A549 (cell line): ENCODE measurements around the gene METRNL. TPM values are rescaled to one million over a fixed set of nuclear protein-coding genes. Genes with fewer than 3 reads are reported as not detected.

Experiments used
- ATAC-seq, 2 experiments: fragments of 200-7000 bp in 1 of 2; fragments of >200 bp in 1 of 2; cut with Nextera tagmentation in 1 of 2; cut with Tn5 transposase in 1 of 2; 3 replicates each; pipeline versions ENCODE4 v1.8.0 to v1.9.1; 2018 to 2020; ENCODE audit warnings: mild to moderate bottlenecking in 1 of 2, moderate library complexity in 1 of 2
- CTCF ChIA-PET: fragments of 300-600 bp; sonication (Branson Sonifier 250); formaldehyde crosslinking; extraction: SDS; loops from one replicate; lab custom pipeline; 2021; ENCODE audit warnings: antibody characterized with exemption, inconsistent platforms; lab: Yijun Ruan, JAX
- POLR2A ChIA-PET: fragments of 350-600 bp; formaldehyde crosslinking; extraction: SDS; loops from one replicate; lab custom pipeline; 2021; ENCODE audit warnings: antibody characterized with exemption, inconsistent platforms; lab: Yijun Ruan, JAX
- DNase-seq, 2 experiments: peaks; one replicate each; pipeline versions ENCODE4 v3.0.0 to v3.0.0-alpha.2; 2011 to 2016; ENCODE audit warnings: low read depth in 1 of 2, low spot score in 1 of 2
- FAIRE-seq: peaks from 2 replicates; lab custom pipeline; 2011; peaks lifted over from hg19 to GRCh38; lab: Jason Lieb, UNC
- H3K27ac ChIP-seq, 2 experiments: fragments of >200 bp; sonication (Bioruptor Twin); formaldehyde crosslinking; 3 replicates each; pipeline ENCODE4 v1.5.1; 2016 to 2017
- H3K4me1 ChIP-seq: fragments of >200 bp; sonication (Bioruptor Twin); formaldehyde crosslinking; 3 replicates; pipeline ENCODE4 v1.6.1; 2016
- H3K4me2 ChIP-seq: fragments of >200 bp; sonication (Bioruptor Twin); formaldehyde crosslinking; 3 replicates; pipeline ENCODE4 v1.6.1; 2016
- H3K4me3 ChIP-seq: fragments of >200 bp; sonication (Bioruptor Twin); formaldehyde crosslinking; 3 replicates; pipeline ENCODE4 v1.5.1; 2016
- H3K9me3 ChIP-seq: fragments of >200 bp; sonication (Bioruptor Twin); formaldehyde crosslinking; 3 replicates; pipeline ENCODE4 v1.6.1; 2016
- CBX8 ChIP-seq: fragments of 200-600 bp; sonication (generic); IDR thresholded peaks from 2 replicates; pipeline ENCODE4 v1.6.1; 2016
- CHD2 ChIP-seq: fragments of 150-350 bp; IDR thresholded peaks from 2 replicates; pipeline ENCODE4 v1.6.1; 2014; ENCODE audit warnings: low read length; ENCODE audit not compliant: partially characterized antibody
- EHF ChIP-seq: fragments of 250-450 bp; sonication (Bioruptor Pico); IDR thresholded peaks from 2 replicates; pipeline ENCODE4 v1.5.0; 2020; ENCODE audit warnings: mild to moderate bottlenecking
- EHMT2 ChIP-seq: fragments of 200-600 bp; sonication (generic); IDR thresholded peaks from 2 replicates; pipeline ENCODE4 v1.6.1; 2016; ENCODE audit warnings: antibody characterized with exemption, low read depth, mild to moderate bottlenecking, moderate library complexity
- FOXS1 ChIP-seq: fragments of 250-450 bp; sonication (Bioruptor Pico); IDR thresholded peaks from 2 replicates; pipeline ENCODE4 v1.5.0; 2020; ENCODE audit warnings: mild to moderate bottlenecking, moderate library complexity
- HDAC2 ChIP-seq: fragments of 200-600 bp; sonication (generic); IDR thresholded peaks from 2 replicates; pipeline ENCODE4 v1.6.1; 2016
- HOXB13 ChIP-seq: fragments of 250-450 bp; sonication (Bioruptor Pico); IDR thresholded peaks from 2 replicates; pipeline ENCODE4 v1.5.0; 2020; ENCODE audit warnings: low read depth, mild to moderate bottlenecking, moderate library complexity
- JUN ChIP-seq, 2 experiments: fragments of >200 bp; sonication (Bioruptor Twin); formaldehyde crosslinking; IDR thresholded peaks; 2 replicates in 1 of 2; 3 replicates in 1 of 2; pipeline ENCODE4 v1.6.1; 2016 to 2017
- KDM1A ChIP-seq: fragments of 200-600 bp; sonication (generic); IDR thresholded peaks from 2 replicates; pipeline ENCODE4 v1.6.1; 2016; ENCODE audit warnings: low read depth, mild to moderate bottlenecking
- KDM5A ChIP-seq: fragments of 200-600 bp; sonication (generic); IDR thresholded peaks from 2 replicates; pipeline ENCODE4 v1.6.1; 2016; ENCODE audit warnings: antibody characterized with exemption, mild to moderate bottlenecking
- MAFK ChIP-seq: fragments of 450-650 bp; IDR thresholded peaks from 2 replicates; pipeline ENCODE4 v1.6.1; 2014; ENCODE audit not compliant: partially characterized antibody
- PHF8 ChIP-seq: fragments of 200-600 bp; sonication (generic); IDR thresholded peaks from 2 replicates; pipeline ENCODE4 v1.6.1; 2016; ENCODE audit warnings: low read depth, mild to moderate bottlenecking, antibody characterized with exemption, moderate library complexity, borderline replicate concordance
- POLR2A ChIP-seq: IDR thresholded peaks from 2 replicates; pipeline ENCODE4 v1.6.1; 2012; ENCODE audit warnings: mild to moderate bottlenecking, low read length
- RAD21 ChIP-seq, 2 experiments: fragments of >200 bp in 1 of 2; sonication (Bioruptor Twin) in 1 of 2; formaldehyde crosslinking in 1 of 2; IDR thresholded peaks in 1 of 2; conservative IDR thresholded peaks in 1 of 2; 2 replicates in 1 of 2; 3 replicates in 1 of 2; pipeline ENCODE4 v1.6.1; 2012 to 2018; ENCODE audit warnings: inconsistent platforms in 1 of 2
- RNF2 ChIP-seq: fragments of 200-600 bp; sonication (generic); IDR thresholded peaks from 2 replicates; pipeline ENCODE4 v1.6.1; 2016; ENCODE audit warnings: low read depth, mild to moderate bottlenecking, antibody characterized with exemption, moderate library complexity, borderline replicate concordance
- SMC3 ChIP-seq: fragments of >200 bp; sonication (Bioruptor Twin); formaldehyde crosslinking; IDR thresholded peaks from 3 replicates; pipeline ENCODE4 v1.6.1; 2018; ENCODE audit warnings: inconsistent platforms
- ZNF302 ChIP-seq: fragments of 250-450 bp; sonication (Bioruptor Pico); IDR thresholded peaks from 2 replicates; pipeline ENCODE4 v1.9.0; 2021; ENCODE audit warnings: inconsistent platforms, mild to moderate bottlenecking, moderate library complexity
- ZSCAN20 ChIP-seq: fragments of 250-450 bp; sonication (Bioruptor Pico); IDR thresholded peaks from 2 replicates; pipeline ENCODE4 v1.8.0; 2022; ENCODE audit warnings: mild to moderate bottlenecking, moderate library complexity
- WGBS: methylation state at CpG from one replicate; pipeline ENCODE4 v1.1.6; 2017; ENCODE audit errors: missing lambda C conversion rate; 5-methylcytosine and 5-hydroxymethylcytosine counted together
- polyA minus RNA-seq: library from RNA; depleted of rRNA, polyadenylated mRNA; stranded (reverse); fragments of >200 nt; gene quantifications from 2 replicates; pipeline ENCODE4 v1.2.3, GENCODE V29; 2011; rRNA and poly(A)+ RNA removed
- polyA plus RNA-seq, 4 experiments: library from polyadenylated mRNA; depleted of rRNA in 3 of 4; stranded (reverse); fragments of >200 nt; fragmentation: RNase III in 1 of 4; extraction: RNeasy Plus Mini Kit Qiagen cat#74134 plus additional on column Dnase treatment in 1 of 4; gene quantifications; 2 replicates in 3 of 4; 3 replicates in 1 of 4; pipeline ENCODE4 v1.2.3, GENCODE V29; 2011 to 2017
- TF ChIP-seq, protein P1 (sequence below): fragments of >200 bp; sonication (Bioruptor Twin); formaldehyde crosslinking; IDR thresholded peaks from 3 replicates; pipeline ENCODE4 v1.6.1; 2016
- TF ChIP-seq, protein P2 (sequence below): IDR thresholded peaks from 2 replicates; pipeline ENCODE4 v1.6.1; 2012; ENCODE audit warnings: low read depth, borderline replicate concordance
- TF ChIP-seq, protein P3 (sequence below): fragments of 250-450 bp; sonication (Bioruptor Pico); IDR thresholded peaks from 2 replicates; pipeline ENCODE4 v1.5.0; 2020; ENCODE audit warnings: low read depth, mild to moderate bottlenecking, moderate library complexity
- TF ChIP-seq, protein P4 (sequence below): IDR thresholded peaks from 2 replicates; pipeline ENCODE4 v1.6.1; 2012
- TF ChIP-seq, protein P5 (sequence below): fragments of 450-650 bp; IDR thresholded peaks from 2 replicates; pipeline ENCODE4 v1.6.1; 2014; ENCODE audit warnings: antibody characterized with exemption
- TF ChIP-seq, protein P6 (sequence below): IDR thresholded peaks from 2 replicates; pipeline ENCODE4 v1.6.1; 2012

METRNL gene, protein sequence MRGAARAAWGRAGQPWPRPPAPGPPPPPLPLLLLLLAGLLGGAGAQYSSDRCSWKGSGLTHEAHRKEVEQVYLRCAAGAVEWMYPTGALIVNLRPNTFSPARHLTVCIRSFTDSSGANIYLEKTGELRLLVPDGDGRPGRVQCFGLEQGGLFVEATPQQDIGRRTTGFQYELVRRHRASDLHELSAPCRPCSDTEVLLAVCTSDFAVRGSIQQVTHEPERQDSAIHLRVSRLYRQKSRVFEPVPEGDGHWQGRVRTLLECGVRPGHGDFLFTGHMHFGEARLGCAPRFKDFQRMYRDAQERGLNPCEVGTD
- polyA plus RNA-seq (2011; rRNA removed), result 1.4 and 1.7 TPM in 2 replicates
- polyA plus RNA-seq (2012; cell fraction: cytosol; rRNA removed), result 14.5 and 17.2 TPM in 2 replicates
- polyA plus RNA-seq (2012; cell fraction: nucleus; rRNA removed), result 16.1 and 23.0 TPM in 2 replicates
- polyA plus RNA-seq (2017; fragmentation: RNase III; extraction: RNeasy Plus Mini Kit Qiagen cat#74134 plus additional on column Dnase treatment), result 6.4 to 9.2 TPM (median 8.7 TPM) in 3 replicates
- polyA minus RNA-seq, result 0.58 and 1.9 TPM in 2 replicates

DNA sequence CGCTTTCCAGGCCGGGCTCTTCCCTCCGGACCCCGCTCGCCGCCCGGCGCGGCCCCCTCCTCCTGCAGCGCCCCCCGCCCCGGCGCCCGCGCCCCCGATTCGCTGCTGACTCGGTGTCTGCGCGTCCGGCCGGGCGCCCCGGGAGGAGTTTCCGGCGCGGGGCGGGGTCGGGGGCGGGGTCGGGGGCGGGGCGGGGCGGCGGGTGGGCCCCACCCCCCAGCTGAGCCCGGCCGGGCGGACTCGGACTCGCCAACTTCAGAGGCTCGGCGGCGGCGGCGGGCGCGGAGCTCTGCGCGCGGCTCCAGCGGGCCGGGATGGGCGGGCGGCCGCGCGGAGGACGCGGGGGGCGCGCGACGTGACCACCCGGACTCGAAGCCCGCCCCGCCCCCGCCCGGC lies at the start of gene METRNL:
Gene METRNL (plus strand): TSS at position 258 of the 396 bp plus-strand sequence. CDS start 207 bp downstream, outside the sequence.
- Histone ChIP-seq H3K4me3 (peak within 1 kb of the TSS; percentile 77), H3K4me1 (peaks cover 24% of the 10 kb centered on the region), H3K27ac (peak within 1 kb of the TSS; percentile 67 to 91), H3K4me2 (peak within 1 kb of the TSS; percentile 99), H3K9me3 (no peaks in the 10 kb centered on the region)
- peak in 1 of 2 experiments; percentile 49; a peak in 1 of 5 replicates for TF ChIP-seq JUN (IDR thresholded peaks at IDR 0.05)
- TF ChIP-seq, protein P1, sequence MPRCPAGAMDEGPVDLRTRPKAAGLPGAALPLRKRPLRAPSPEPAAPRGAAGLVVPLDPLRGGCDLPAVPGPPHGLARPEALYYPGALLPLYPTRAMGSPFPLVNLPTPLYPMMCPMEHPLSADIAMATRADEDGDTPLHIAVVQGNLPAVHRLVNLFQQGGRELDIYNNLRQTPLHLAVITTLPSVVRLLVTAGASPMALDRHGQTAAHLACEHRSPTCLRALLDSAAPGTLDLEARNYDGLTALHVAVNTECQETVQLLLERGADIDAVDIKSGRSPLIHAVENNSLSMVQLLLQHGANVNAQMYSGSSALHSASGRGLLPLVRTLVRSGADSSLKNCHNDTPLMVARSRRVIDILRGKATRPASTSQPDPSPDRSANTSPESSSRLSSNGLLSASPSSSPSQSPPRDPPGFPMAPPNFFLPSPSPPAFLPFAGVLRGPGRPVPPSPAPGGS, result peak; percentile 93
- TF ChIP-seq CBX8, result no peak
- TF ChIP-seq, protein P2, sequence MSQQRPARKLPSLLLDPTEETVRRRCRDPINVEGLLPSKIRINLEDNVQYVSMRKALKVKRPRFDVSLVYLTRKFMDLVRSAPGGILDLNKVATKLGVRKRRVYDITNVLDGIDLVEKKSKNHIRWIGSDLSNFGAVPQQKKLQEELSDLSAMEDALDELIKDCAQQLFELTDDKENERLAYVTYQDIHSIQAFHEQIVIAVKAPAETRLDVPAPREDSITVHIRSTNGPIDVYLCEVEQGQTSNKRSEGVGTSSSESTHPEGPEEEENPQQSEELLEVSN, result no peak
- no peak for TF ChIP-seq PHF8
- no peak for TF ChIP-seq ZSCAN20 (CRISPR knock-in tag)
- TF ChIP-seq POLR2A, result peak; percentile 86
- ChIA-PET CTCF (no interaction called here), POLR2A (interaction anchor here (0.6 to 2.0 kb wide), 5 partner anchors 9 to 34 kb away, joined by 3 to 14 read pairs (median 5); no protein-coding TSS in a partner anchor)
- peak; percentile 66 to 77 for DNase-seq
- peak; percentile 46 to 55 for ATAC-seq
- no peak for FAIRE-seq
- no CpG with 5 or more reads among the region's 69 CpGs for WGBS

DNA sequence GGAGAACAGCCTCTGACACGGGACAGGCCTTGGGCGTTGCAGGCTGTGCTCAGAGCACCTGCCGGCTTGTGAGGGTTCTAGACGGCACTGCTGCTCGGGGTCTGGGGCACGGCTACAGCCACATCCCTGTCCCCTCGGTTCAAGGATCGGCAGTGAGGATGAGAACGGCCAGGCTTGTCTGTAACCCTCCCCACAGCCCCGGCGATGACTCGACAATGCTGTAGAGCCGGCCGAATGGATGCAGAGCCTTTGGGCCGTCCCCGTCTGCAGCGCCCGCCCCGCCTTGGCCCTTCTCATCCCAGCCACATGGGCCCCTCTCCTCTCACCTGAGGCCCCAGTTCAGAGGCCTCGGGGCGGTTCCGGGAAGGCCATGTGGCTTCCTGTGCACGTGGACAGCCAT lies 49.0 kb upstream of the METRNL start:
- TF ChIP-seq POLR2A (no peak), MAFK (no peak), EHMT2 (no peak), HDAC2 (no peak), HOXB13 (CRISPR knock-in tag) (no peak), ZNF302 (CRISPR knock-in tag) (no peak), CHD2 (no peak), RNF2 (no peak), PHF8 (no peak), FOXS1 (CRISPR knock-in tag) (no peak), SMC3 (no peak), EHF (CRISPR knock-in tag) (no peak), KDM5A (no peak), RAD21 (conservative IDR thresholded peaks at IDR 0.05 in 1 of 2, IDR thresholded peaks at IDR 0.05 in 1 of 2) (no peak), KDM1A (no peak)
- TF ChIP-seq, protein P3, sequence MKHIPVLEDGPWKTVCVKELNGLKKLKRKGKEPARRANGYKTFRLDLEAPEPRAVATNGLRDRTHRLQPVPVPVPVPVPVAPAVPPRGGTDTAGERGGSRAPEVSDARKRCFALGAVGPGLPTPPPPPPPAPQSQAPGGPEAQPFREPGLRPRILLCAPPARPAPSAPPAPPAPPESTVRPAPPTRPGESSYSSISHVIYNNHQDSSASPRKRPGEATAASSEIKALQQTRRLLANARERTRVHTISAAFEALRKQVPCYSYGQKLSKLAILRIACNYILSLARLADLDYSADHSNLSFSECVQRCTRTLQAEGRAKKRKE (CRISPR knock-in tag), result no peak
- TF ChIP-seq, protein P4, sequence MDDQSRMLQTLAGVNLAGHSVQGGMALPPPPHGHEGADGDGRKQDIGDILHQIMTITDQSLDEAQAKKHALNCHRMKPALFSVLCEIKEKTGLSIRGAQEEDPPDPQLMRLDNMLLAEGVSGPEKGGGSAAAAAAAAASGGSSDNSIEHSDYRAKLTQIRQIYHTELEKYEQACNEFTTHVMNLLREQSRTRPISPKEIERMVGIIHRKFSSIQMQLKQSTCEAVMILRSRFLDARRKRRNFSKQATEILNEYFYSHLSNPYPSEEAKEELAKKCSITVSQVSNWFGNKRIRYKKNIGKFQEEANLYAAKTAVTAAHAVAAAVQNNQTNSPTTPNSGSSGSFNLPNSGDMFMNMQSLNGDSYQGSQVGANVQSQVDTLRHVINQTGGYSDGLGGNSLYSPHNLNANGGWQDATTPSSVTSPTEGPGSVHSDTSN, result no peak
- TF ChIP-seq, protein P5, sequence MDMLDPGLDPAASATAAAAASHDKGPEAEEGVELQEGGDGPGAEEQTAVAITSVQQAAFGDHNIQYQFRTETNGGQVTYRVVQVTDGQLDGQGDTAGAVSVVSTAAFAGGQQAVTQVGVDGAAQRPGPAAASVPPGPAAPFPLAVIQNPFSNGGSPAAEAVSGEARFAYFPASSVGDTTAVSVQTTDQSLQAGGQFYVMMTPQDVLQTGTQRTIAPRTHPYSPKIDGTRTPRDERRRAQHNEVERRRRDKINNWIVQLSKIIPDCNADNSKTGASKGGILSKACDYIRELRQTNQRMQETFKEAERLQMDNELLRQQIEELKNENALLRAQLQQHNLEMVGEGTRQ, result no peak
- TF ChIP-seq, protein P6, sequence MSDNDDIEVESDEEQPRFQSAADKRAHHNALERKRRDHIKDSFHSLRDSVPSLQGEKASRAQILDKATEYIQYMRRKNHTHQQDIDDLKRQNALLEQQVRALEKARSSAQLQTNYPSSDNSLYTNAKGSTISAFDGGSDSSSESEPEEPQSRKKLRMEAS, result no peak
- TF ChIP-seq, protein P1, result no peak
- TF ChIP-seq, all 56 proteins: peak for 0
- Histone ChIP-seq H3K4me2 (no peak overlapping the region), H3K4me1 (no peaks in the 10 kb centered on the region), H3K27ac (no peak overlapping the region), H3K9me3 (no peaks in the 10 kb centered on the region), H3K4me3 (no peak overlapping the region)
- ATAC-seq (no peak; a peak in 1 of 6 replicates), FAIRE-seq (no peak), DNase-seq (no peak)
- CTCF ChIA-PET, result no interaction called here
- WGBS, result 93% methylated on average over 21 of the region's 23 CpGs
- POLR2A ChIA-PET, result no interaction called here
